HG03342 (cell line): ENCODE measurements around the gene SWSAP1.
"Not testable (repeated sequence)": the region's sequence is repeated elsewhere in the genome, so short reads cannot be mapped to it uniquely, and the experiment has no call there.

Experiments
- ATAC-seq: cut with Tn5 transposase; IDR thresholded peaks from one replicate; pipeline ENCODE4 v1.9.1; 2021; ENCODE audit warnings: mild to moderate bottlenecking, moderate library complexity; ENCODE audit not compliant: unreplicated experiment

SWSAP1 gene

DNA sequence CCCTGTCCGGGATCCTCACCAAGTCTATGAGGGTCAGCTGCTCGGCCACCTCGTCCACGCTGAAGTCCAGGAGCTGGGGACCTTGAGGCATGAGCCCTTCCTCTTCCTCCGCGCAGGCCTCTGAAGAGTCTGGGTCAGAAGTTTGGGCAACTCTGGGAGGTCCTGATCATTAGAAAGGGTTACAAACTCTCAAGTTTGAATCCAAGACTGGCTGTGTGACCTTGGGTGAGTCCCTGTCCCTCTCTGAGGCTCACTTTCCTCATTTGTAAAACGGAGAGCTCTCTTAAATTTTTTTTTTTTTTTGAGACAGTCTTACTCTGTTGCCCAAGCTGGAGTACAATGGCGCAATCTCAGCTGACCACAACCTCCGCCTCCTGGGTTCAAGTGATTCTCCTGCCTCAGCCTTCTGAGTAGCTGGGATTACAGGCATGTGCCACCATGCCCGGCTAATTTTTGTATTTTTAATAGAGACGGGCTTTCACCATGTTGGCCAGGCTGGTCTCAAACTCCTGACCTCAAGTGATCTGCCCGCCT lies 32.3 kb downstream of the SWSAP1 start:
- ATAC-seq: not testable (repeated sequence)

DNA sequence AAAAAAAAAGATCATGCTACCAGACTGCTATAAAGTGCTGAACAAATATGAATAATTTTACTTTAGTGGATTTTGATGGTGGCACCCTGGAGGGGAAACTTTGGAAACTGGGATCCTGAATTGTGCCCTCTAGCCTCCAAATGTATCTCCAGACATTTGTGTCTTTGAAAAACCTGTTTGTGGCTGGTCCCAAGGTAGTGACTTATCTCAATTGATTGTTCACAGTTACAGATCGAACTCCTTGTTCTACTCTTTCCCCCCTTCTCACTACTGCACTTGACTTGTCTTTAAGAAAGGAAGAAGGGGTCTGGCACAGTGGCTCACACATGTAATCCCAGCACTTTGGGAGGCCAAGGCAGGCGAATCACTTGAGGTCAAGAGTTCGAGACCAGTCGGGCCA lies 34.1 kb downstream of the SWSAP1 start:
- ATAC-seq: no peak

DNA sequence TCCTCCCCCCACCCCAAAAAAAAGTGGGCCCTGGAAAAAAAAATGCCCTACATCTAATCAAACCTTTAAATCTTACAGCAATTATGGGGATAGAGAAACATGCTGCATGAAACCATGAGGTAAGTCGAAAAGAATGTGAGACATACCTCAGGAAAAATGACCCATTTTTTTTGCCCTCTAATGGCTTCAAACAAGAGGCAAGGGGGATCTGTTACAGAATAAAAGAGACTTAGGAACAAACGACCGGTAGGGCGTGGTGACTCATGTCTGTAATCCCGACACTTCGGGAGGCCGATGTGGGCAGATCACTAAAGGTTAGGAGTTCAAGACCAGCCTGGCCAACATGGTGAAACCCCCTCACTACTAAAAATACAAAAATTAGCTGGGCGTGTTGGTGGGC lies 36.2 kb downstream of the SWSAP1 start:
- ATAC-seq: no peak

DNA sequence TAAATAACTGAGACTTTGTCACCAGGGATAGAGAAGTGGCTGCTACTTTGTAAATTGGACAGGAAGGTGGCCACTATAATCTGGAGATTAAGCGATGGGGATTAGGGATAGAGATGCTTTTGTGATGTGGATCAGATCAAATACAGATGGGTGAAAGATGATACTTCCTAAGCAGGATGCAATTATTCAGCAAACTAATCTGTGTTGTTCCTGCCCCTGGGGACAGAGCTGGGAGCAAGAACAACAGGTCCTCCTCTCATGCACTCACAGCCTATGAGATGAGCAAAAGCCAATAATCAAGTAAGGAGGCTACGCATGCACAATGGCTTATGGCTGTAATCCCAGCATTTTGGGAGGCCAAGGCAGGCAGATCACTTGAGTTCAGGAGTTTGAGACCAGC lies 40.1 kb downstream of the SWSAP1 start:
- ATAC-seq: no peak

DNA sequence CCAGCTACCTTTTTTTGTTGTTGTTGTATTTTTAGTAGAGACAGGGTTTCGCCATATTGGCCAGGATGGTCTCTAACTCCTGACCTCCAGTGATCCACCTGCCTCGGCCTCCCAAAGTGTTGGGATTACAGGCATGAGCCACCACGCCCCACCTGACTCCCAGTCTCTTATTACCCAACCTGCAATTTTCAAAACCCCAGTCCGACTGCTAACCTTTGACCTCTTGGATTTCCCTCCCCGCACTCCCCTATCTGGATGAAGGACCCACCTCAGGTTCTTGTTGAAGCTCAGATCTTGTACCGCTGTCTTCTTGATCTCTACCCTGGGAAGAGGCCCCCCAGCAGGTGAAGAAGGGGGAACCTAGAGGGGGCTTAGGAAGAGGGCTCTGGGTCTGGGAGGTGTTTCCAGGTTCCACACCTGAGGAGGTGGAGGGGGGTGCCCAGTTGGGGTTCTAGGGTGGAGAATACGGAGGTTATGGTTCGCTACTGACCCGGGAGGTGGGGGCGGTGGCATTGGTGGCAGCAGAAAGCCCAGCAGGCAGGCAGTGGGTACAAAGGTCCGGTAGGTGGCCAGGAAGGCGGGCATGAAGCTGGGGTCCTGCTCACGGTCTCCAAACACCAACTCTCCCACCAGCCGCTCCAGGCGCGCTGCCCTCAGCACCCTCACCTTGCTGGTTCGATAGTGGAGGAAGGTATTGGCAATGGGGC lies 42.0 kb downstream of the SWSAP1 start:
- ATAC-seq: no peak

DNA sequence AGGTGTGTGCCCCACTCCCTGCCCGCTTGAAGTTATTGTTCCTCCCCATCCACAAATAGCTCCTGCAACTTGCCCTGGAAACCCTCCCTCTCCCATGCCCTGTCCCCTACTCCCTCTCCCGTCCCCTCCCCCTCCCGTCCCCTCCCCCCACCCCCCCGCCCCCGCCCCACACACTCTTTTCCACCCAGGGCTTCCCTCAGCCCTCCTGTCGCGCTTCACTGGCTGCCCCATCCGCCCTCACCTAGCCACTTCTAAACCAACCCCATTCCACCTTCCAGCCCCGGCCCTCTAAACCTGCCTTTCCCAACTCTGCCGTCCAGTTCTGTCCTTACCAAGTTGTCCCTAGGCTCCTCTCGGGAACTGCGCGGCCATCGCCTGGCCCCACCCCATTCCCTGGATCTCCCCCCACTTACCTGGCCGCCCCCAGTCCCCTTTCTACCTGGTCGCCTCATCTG lies 43.7 kb downstream of the SWSAP1 start:
- ATAC-seq: no peak

DNA sequence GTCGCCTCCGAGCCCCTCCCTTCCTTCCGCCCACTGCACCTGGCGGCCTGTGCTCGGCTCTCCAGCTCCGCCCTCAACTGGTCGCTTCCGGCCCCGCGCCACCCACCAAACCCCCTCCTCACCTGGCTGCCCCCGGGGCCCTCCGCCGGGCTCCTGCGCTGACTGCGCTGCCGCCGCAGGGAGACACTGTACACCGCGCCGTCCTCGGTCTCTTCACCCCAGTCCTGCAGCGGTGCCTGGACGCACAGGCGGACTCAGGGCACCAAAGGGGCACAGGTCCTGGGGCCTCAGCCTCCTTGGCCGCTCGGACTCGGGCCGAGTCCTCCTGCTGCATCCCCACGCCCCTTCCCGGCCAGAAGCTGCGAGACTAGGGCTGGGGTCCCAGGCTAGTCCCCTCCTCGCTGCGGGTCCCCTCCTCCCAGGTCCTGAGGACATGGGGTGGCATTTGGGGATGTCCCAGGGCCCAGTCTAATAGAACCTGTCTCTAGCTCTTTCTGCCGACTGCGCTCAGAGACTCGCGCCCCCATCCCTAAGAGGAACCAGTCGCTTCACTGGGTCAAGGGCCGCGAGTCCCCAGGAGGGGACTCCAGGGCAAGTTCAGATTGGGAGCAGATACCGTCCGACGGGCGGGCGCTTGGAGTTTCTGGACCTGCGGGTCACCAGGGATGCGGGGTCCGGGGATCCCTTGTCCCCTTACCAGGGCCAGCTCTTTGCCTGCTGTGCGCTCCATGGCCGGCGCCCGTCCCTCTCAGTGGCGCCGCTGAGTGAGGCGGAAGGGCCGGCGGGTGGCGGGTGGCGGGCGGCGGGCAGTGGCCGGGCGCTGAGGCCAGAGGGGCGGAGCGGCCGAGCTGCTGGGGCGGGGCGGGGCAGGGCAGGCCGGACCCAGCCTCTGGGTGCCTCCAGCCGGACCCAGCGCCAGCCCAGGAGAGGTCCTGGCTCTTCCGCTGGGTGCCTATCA lies 44.4 kb downstream of the SWSAP1 start, which contains the start of gene RGL3:
Gene RGL3 (minus strand): TSS at position 766 of the 958 bp plus-strand sequence. CDS start 36 bp downstream, at position 730.
- no peak for ATAC-seq

DNA sequence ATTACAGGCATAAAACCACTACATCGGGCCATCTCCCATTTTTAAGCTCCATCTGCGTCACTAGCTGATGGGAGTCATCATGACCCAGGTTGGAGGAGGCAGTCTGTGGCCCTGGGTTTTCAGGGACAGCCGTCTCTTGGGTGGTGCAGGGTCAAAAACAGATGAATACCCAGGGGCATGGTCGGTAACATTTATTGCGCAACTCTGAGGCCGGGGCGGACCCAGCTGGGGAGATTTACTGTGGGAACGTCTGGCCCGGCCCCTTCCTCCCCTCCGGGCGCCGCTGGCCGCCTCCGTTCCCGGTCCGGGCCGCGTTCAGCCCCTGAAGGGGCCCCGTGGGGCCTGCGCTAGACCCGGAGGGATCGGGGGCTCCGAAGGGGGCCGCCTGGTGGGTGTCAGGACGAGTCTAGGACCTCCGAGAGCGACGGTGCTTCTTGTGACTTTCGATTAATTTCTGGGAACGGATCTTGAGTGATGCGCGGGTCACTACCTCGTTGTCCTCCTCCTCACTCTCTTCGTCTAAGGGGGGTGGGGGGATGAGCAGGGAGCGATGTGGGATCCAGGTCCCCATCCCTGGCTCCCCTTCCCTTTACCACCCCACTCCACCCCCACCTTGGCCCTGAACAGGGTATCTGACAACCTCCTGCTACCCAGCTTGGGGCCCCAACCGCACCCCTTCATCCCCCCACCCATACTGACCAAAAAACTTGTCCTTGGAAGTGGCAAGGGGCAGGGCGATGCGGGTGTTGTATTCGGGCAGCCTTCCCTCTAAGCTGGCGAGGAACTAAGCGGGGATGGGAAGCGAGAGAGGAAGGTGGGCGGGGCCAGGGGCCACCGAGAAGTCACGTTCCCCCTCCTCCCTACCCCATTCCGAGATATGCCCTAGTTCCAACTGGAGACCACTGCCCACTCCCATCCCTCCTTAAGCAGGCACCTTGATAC lies 46.2 kb downstream of the SWSAP1 start:
- ATAC-seq: no peak

DNA sequence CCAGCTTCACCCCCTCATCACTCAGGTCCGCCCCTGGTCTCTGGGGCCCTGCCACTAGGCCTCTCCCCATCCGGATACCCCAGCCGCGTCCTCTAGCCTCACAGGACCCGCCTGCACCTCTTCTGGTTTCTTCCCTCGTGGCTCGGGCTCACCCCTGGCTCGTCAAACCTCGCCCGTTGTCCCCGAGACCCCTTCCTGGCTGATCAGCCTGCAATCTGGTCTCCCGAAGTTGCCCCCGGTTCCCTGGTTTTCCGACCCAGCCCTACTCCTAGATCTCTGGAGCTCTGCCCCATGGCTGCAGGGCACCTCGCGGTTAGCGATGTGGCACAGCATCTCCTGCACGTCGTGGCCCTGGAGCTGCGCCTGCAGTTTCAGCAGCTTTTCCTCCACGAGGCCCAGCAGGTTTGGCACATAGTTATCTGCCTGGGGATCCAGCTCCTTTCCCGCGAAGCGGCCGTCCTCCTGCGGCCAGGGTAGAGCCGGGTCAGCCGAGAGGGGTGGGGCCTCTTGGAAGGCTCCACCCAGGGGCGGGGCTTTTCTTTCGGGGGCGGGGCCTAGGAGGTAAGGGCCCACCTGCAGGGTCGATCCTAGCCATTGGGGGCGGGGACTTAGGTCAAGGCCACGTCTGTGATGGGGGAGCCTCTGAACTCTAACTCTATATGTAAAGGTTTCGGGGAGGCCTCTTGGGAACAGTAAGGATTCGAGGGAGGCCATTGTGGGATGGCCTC lies 47.1 kb downstream of the SWSAP1 start:
- ATAC-seq: peak; percentile 46

DNA sequence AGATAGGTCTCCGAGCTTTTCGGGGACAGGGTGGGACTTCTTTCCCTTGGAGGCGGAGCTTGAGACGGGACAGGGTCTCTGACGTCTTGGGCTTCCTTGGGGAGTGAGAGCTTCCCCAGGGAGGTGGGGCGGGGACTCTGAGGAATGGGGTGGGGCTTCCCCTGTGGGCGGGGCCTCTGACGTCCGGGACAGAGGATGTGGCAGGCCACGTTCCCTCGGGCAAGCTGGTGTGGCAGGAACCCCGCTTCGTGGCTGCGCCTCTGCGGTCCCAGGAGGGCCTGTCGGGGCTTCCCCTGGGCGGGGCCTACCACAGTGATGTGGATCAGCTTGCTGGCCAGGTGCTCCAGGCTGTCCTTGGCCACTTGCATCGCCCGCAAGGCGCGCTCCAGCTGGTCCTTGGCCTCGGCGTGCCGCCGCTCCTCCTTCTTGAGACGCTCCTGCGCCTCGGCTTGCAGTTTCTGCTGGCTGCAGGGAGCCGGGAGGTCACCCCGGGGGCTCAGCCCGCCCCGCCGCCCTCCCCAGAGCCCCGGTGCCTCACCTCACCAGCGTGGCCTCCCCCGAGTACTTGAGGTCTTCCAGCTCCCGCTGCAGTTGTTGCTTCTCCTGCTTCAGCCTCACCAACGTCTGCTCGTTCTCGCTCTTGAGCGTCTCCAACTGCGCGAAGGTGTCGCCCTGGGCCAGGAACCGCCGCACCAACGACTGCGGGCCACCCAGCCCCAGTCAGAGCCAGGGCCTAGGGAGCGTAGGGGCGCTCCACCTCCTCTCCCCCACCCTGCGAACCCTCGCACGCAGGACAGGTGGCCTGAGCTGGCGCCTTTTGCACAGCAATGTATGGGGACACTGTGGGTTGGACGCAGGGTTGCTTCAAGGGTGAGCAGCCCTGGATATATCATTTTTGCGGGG lies 47.9 kb downstream of the SWSAP1 start:
- ATAC-seq: peak; percentile 50

DNA sequence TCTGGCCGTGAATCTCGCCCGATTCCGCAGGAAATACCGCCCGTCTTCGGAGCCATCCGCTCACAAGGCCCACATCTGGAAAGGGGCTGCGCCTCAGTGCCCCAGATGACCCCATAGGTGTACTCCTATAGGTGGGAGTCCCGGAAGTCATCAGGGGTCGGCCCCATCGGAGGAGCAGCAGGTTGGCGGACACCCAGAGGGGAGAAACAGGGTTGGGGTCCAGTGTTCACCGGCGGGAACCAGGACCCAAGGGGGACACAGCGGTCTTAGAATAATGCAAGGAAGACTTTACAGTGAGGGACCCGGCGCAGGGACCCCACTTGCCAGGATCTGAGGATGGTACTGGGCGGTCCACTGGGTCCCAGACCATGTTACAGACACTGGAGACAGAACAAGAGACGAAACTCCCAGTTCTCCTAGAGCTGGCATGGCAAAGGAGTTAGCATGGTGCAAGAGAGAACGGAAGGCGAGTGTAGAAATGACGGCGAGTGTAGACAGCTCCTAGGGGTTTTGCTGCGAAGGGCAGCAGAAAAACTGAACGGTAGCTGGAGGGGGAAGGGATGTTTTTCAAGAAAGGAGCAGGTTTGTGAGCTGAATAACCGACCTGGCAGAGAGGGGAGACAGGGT lies 48.8 kb downstream of the SWSAP1 start:
- ATAC-seq: no peak

DNA sequence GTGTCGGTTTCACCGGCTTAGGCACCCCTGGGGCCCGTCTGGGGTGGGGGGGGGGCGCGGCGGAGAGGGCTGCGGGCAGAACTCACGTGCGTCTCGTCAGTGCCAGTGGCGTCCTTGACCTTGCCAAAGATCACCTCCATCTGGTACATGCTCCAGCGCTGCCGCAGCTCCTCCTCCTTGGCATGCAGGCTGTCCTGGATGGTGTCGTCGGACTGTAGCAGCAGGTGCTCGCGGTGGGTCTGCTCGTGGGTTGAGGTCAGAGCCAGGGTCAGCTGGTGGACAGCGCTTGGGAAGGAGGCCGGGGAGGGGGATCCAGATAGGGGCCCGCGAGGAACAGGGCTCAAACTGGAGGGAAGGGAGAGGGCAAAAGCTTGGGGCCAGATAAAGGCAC lies 49.3 kb downstream of the SWSAP1 start:
- ATAC-seq: no peak
